ENCODE data around the gene KDM1A. TPM values are rescaled to one million over a fixed set of nuclear protein-coding genes. Genes with fewer than 3 reads are reported as not detected.
A peak's percentile ranks its signal among the peaks of the same experiment; 100 is the strongest.

The KDM1A gene
- total and polyA plus RNA-seq, 2 donors (not counting 3 experiments of a cell fraction or from before 2014, with no cell fraction given), result 105 to 111 TPM

DNA sequence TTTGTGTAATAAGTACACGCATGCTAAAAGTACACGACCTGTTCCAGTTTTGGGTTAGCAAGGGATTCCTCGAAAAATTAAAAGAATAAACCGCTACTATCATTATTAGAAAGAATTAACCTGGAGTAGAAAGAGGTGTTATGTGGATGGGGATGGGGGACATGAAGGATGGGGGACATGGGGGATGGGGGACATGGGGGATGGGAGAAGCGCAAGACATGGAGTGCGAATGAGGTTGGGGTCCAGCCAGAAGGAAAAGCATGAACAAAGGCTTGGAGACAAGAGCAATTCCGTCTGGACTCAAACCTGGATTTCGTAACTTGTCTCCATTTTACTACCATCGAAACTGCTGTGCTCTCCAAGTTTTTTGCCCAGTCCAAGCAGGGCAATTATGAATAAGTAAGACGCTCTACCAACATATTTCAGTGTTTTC lies 591 bp upstream of the KDM1A start:
- dilution Hi-C loops (cut with MboI; ENCODE audit: extremely low pct_ligation_motif_present, low sequenced_read_pairs) (no loop called here), intact Hi-C loops (cut with micrococcal nuclease) (loop anchor here (2.0 kb wide), 1 partner anchor 672 kb away; the partner anchor contains the start of gene RPL11)
- Histone ChIP-seq H3K36me3 (ENCODE audit: control insufficient read depth in 2 of 2, extremely low read depth in 1 of 2, insufficient read depth in 2 of 2, low read length in 2 of 2) (no peaks in the 10 kb centered on the region), H3K9ac (replicated peaks; ENCODE audit: extremely low read depth, insufficient read depth, low read length) (peak overlapping the region; percentile 93), H3K79me2 (ENCODE audit: control insufficient read depth, insufficient read depth, low read length) (peaks cover 44% of the 10 kb centered on the region), H4K20me1 (replicated peaks; ENCODE audit: control insufficient read depth, extremely low read depth, insufficient read depth, low read length) (peaks cover 3% of the 10 kb centered on the region), H3K27ac (ENCODE audit: insufficient read depth, low read depth, low read length) (peak overlapping the region; percentile 49), H3K4me3 (replicated peaks in 1 of 3; ENCODE audit: insufficient read depth in 1 of 3, low read depth in 1 of 3, low read length in 3 of 3) (peak overlapping the region; percentile 72 to 93 (median 85)), H3K4me1 (ENCODE audit: control insufficient read depth, extremely low read depth, insufficient read depth, low read length) (peaks cover 8% of the 10 kb centered on the region), H3K27me3 (ENCODE audit: control insufficient read depth in 2 of 2, insufficient read depth in 2 of 2, low read length in 2 of 2) (no peaks in the 10 kb centered on the region), H2AFZ (ENCODE audit: low read depth, low read length) (peak overlapping the region; percentile 88), H3K4me2 (ENCODE audit: insufficient read depth, low read length) (peak overlapping the region; percentile 97), H3K9me3 (replicated peaks; ENCODE audit: control insufficient read depth, insufficient read depth, low read length) (no peaks in the 10 kb centered on the region), H3K9me1 (replicated peaks; ENCODE audit: control insufficient read depth, extremely low read depth, insufficient read depth, low read length) (no peaks in the 10 kb centered on the region)
- DNase-seq (ENCODE audit: low read depth, low spot score), result no peak
- TF ChIP-seq FOS (IDR thresholded peaks at IDR 0.05; ENCODE audit: borderline replicate concordance, insufficient read depth, low read length) (no peak), JUN (IDR thresholded peaks at IDR 0.05; ENCODE audit: borderline replicate concordance, insufficient read depth, insufficient read length, low read depth) (no peak), POLR2A (IDR thresholded peaks at IDR 0.05; ENCODE audit: low read depth, low read length) (no peak), EZH2 (IDR thresholded peaks at IDR 0.05; ENCODE audit: borderline replicate concordance, low read depth, low read length, severe bottlenecking) (no peak), MYC (IDR thresholded peaks at IDR 0.05; ENCODE audit: low read depth, low read length) (no peak), POLR2AphosphoS5 (IDR thresholded peaks at IDR 0.05; ENCODE audit: insufficient read depth, low read depth, low read length) (no peak), GATA2 (IDR thresholded peaks at IDR 0.05; ENCODE audit: insufficient read depth, insufficient read length, low read depth, low read length) (no peak)
- TF ChIP-seq, protein P1, sequence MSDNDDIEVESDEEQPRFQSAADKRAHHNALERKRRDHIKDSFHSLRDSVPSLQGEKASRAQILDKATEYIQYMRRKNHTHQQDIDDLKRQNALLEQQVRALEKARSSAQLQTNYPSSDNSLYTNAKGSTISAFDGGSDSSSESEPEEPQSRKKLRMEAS (IDR thresholded peaks at IDR 0.05; ENCODE audit: insufficient read depth, insufficient read length), result no peak
- TF ChIP-seq, protein P2, sequence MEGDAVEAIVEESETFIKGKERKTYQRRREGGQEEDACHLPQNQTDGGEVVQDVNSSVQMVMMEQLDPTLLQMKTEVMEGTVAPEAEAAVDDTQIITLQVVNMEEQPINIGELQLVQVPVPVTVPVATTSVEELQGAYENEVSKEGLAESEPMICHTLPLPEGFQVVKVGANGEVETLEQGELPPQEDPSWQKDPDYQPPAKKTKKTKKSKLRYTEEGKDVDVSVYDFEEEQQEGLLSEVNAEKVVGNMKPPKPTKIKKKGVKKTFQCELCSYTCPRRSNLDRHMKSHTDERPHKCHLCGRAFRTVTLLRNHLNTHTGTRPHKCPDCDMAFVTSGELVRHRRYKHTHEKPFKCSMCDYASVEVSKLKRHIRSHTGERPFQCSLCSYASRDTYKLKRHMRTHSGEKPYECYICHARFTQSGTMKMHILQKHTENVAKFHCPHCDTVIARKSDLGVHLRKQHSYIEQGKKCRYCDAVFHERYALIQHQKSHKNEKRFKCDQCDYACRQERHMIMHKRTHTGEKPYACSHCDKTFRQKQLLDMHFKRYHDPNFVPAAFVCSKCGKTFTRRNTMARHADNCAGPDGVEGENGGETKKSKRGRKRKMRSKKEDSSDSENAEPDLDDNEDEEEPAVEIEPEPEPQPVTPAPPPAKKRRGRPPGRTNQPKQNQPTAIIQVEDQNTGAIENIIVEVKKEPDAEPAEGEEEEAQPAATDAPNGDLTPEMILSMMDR (IDR thresholded peaks at IDR 0.05; ENCODE audit: extremely low read depth in 1 of 2, insufficient read depth in 1 of 2, low read depth in 1 of 2, low read length in 2 of 2), result no peak
- TSS peak; percentile 67 for BruUV-seq (replicated peaks)
- POLR2A ChIA-PET, result interaction anchor here (0.6 kb wide), 1 partner anchor 70 kb away, joined by 3 read pairs; no protein-coding TSS in a partner anchor
- no peak for FAIRE-seq
- CTCF ChIA-PET, result interaction anchor here (0.8 to 1.3 kb wide), 2 partner anchors 80 to 166 kb away, joined by 3 to 5 read pairs; no protein-coding TSS in a partner anchor
